HG02981 (cell line): ENCODE measurements around the gene ICA1.
"Not testable (repeated sequence)": the region's sequence is repeated elsewhere in the genome, so short reads cannot be mapped to it uniquely, and the experiment has no call there.

Experiments
- ATAC-seq: cut with Tn5 transposase; IDR thresholded peaks from one replicate; pipeline ENCODE4 v1.9.1; 2021; ENCODE audit warnings: mild to moderate bottlenecking, moderate library complexity; ENCODE audit not compliant: unreplicated experiment

The ICA1 gene

GRCh38 chr7:8109196-8110022 lies 152.6 kb downstream of the ICA1 start:
- ATAC-seq = no peak

GRCh38 chr7:8105449-8106095 lies 156.4 kb downstream of the ICA1 start:
- no peak for ATAC-seq

GRCh38 chr7:8103282-8103681 lies 158.7 kb downstream of the ICA1 start:
- ATAC-seq = no peak

- ATAC-seq = not testable (repeated sequence)
Measured at GRCh38 chr7:8101292-8101691, 160.7 kb downstream of the ICA1 start.

- no peak for ATAC-seq
Measured at GRCh38 chr7:8094164-8095140, 167.5 kb downstream of the ICA1 start.

GRCh38 chr7:8092140-8092539 lies 169.8 kb downstream of the ICA1 start:
- ATAC-seq = no peak

GRCh38 chr7:8089036-8089780 lies 172.8 kb downstream of the ICA1 start:
- ATAC-seq = no peak

- ATAC-seq = no peak
Measured at GRCh38 chr7:8086239-8086638, 175.7 kb downstream of the ICA1 start.

GRCh38 chr7:8085420-8085819 lies 176.5 kb downstream of the ICA1 start:
- ATAC-seq = no peak

- ATAC-seq = no peak
Measured at GRCh38 chr7:8084836-8085235, 177.1 kb downstream of the ICA1 start.

GRCh38 chr7:8082762-8083161 lies 179.2 kb downstream of the ICA1 start:
- ATAC-seq = no peak

GRCh38 chr7:8078418-8078817 lies 183.5 kb downstream of the ICA1 start:
- no peak for ATAC-seq

- ATAC-seq = no peak
Measured at GRCh38 chr7:8070451-8071180, 191.4 kb downstream of the ICA1 start.

GRCh38 chr7:8068892-8069686 lies 192.9 kb downstream of the ICA1 start:
- no peak for ATAC-seq

GRCh38 chr7:8065356-8065813 lies 196.6 kb downstream of the ICA1 start:
- ATAC-seq = no peak

- no peak for ATAC-seq
Measured at GRCh38 chr7:8064828-8065227, 197.1 kb downstream of the ICA1 start.

GRCh38 chr7:8063706-8064297 lies 198.2 kb downstream of the ICA1 start:
- no peak for ATAC-seq

- ATAC-seq = not testable (repeated sequence)
Measured at GRCh38 chr7:8063300-8063699, 198.7 kb downstream of the ICA1 start.
